PFSK-1 (cell line): Measurements from ENCODE around the gene TUBB6.

Experiments used
- POLR2AphosphoS5 ChIP-seq: IDR thresholded peaks from 2 replicates; pipeline ENCODE4 v1.6.1; 2012; ENCODE audit warnings: low read depth, mild to moderate bottlenecking, control low read depth, low read length, moderate library complexity
- SIN3A ChIP-seq: IDR thresholded peaks from 2 replicates; pipeline ENCODE4 v1.6.1; 2012; ENCODE audit warnings: mild to moderate bottlenecking, low read length, moderate library complexity, borderline replicate concordance; ENCODE audit not compliant: insufficient read depth
- TAF1 ChIP-seq: IDR thresholded peaks from 2 replicates; pipeline ENCODE4 v1.6.1; 2012; ENCODE audit warnings: low read length, control low read depth, borderline replicate concordance; ENCODE audit not compliant: insufficient read depth
- TF ChIP-seq, protein P1 (sequence below), 2 experiments: IDR thresholded peaks; 2 replicates each; pipeline versions ENCODE4 v1.6.1 to v1.8.0; 2011 to 2012; ENCODE audit warnings: low read depth in 2 of 2, low read length in 2 of 2, control low read depth in 1 of 2, inconsistent platforms in 1 of 2, mild to moderate bottlenecking in 1 of 2, moderate library complexity in 1 of 2; ENCODE audit not compliant: insufficient read depth in 1 of 2

DNA sequence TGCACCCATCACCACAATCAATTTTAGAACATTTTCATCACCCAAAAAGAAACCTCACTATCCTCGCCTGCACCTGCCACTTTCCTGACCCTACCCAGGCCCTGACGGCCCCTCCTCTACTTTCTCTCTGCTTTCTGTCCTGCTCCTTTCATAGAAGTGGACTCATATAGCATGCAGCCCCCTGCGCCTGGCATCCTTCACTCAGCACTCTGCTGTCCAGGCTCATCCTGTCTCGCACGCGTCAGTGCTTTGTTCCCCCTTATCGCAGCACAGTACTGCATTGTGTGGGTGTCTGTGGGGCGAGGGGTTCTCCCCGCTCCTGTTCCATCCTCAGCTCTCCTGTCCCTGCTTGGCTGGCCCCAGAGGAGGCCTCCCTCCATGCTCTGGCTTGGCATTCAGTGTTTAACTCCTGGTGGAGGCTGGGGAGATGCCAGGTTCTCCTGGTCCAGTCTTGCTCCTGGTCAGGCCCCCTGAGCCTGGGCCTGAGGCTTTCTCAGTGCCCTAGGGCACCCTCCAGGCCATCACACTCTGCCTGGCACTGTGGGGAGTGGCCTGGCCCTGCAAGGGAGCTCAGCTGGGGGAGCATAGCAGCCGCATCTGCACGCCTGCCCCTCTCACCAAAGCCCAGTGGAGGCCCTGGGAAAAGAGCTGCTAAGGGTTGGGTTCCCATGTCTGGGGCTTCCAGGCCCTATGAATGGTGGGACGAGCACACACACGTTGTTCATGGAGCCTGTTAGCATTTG, 6.6 kb upstream of the TUBB6 start:
- no peak for TF ChIP-seq POLR2AphosphoS5
- TF ChIP-seq TAF1, result no peak
- TF ChIP-seq, protein P1, sequence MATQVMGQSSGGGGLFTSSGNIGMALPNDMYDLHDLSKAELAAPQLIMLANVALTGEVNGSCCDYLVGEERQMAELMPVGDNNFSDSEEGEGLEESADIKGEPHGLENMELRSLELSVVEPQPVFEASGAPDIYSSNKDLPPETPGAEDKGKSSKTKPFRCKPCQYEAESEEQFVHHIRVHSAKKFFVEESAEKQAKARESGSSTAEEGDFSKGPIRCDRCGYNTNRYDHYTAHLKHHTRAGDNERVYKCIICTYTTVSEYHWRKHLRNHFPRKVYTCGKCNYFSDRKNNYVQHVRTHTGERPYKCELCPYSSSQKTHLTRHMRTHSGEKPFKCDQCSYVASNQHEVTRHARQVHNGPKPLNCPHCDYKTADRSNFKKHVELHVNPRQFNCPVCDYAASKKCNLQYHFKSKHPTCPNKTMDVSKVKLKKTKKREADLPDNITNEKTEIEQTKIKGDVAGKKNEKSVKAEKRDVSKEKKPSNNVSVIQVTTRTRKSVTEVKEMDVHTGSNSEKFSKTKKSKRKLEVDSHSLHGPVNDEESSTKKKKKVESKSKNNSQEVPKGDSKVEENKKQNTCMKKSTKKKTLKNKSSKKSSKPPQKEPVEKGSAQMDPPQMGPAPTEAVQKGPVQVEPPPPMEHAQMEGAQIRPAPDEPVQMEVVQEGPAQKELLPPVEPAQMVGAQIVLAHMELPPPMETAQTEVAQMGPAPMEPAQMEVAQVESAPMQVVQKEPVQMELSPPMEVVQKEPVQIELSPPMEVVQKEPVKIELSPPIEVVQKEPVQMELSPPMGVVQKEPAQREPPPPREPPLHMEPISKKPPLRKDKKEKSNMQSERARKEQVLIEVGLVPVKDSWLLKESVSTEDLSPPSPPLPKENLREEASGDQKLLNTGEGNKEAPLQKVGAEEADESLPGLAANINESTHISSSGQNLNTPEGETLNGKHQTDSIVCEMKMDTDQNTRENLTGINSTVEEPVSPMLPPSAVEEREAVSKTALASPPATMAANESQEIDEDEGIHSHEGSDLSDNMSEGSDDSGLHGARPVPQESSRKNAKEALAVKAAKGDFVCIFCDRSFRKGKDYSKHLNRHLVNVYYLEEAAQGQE (IDR thresholded peaks at IDR 0.05; ENCODE audit: insufficient read depth in 1 of 2, low read depth in 2 of 2, low read length in 2 of 2), result no peak
- no peak for TF ChIP-seq SIN3A
